Non-pigmented ciliary epithelial cell (primary cell): Measurements from ENCODE around the gene TMEM132C.

Source experiments
- DNase-seq: peaks from one replicate; pipeline ENCODE4 v3.0.0-alpha.2; 2010; ENCODE audit warnings: low read depth

Gene TMEM132C

DNA sequence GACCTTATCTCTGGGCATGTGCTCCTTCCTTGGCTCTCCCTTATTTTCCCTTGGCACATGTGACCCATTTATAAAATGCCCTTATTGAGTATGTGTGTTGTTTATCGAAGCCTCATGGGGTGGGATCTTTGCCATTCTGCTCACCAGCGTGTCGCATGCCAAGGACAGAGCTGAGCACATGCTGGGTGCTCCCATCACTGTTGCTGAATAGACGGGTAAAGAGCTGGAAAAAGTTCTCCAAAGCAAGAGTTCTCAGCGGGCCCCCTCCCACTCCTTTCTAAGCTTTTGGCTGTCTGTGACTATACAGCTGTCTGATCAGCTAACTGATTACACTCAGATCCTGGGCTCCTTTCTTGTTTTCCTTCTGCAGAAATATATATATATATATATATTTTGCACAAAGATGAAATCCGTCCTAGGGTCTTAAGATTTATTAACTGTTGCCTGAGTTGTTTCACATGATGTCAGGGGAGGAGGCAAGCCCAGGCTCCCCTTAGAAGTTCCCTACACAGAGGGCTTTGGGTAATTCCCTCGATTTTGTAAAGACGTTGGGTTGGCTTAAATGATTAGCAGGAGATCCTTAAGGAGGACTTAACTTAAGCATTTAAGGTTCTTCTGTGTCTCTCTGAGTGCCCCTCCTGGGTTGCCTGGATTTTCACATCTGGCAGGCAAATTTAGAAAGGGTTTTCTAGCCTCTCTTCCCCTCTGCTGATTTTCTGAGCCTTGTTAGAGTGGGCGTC is 71.6 kb downstream of the TMEM132C start:
- DNase-seq: no peak

DNA sequence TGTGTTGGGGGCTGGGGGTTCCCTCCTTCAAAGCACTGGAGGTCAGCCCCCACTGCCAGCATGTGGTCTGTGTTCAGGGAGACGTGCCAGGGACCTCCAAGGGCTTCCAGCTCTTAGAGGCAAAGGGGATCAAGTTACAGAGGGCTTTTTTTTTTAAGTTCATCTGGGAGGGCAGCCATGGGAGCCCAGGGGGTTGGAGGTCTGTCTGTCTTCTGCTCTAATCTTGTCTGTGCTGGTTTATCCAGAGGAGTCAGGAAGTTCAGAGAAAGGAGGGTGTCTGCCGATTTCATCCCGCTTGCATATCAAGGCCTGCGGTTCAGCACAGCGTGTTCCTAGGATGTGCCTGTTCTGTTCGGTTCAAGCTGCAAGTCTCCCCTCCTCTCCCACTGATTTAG is 72.2 kb downstream of the TMEM132C start:
- no peak for DNase-seq

DNA sequence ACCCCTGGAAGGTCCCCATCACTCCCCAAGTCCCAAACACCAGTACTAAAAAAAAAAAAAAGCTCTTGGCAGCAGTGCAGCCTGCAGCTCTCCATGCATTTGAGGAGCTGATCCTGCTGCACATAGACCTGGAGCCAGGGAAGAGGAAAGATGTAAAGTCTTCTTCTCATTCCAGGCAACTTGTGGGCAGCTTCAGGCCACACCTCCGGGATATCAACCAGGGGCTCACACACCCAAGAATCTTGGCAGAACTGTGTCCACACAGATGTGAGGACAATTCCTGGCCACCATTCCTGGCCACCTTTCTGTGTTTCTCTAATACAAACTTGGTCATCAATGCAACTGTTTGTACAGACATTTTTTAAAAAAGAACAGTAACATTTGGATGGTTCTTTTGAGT is 72.7 kb downstream of the TMEM132C start:
- DNase-seq: no peak

GRCh38 chr12:128353301-128353700 is 86.3 kb downstream of the TMEM132C start:
- DNase-seq: no peak

DNA sequence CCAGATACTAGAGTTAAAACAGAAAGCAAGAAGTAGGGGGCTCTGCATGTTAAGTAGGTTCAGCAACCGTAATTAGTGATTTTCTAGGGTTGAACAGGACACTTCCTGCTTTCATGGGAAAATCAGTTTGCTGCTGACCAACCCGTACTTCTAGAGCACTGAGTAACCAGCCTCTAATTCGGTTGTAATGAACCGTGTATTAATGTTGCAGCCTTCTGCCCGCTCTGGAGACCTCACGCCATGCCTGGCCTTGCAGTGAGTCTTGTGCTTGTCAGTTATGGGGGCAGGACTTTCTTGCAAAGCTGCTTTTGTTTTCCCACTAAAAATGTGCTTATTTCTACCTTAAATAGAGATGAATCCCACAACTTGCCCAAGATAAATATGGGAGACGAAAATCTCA is 89.6 kb downstream of the TMEM132C start:
- no peak for DNase-seq

DNA sequence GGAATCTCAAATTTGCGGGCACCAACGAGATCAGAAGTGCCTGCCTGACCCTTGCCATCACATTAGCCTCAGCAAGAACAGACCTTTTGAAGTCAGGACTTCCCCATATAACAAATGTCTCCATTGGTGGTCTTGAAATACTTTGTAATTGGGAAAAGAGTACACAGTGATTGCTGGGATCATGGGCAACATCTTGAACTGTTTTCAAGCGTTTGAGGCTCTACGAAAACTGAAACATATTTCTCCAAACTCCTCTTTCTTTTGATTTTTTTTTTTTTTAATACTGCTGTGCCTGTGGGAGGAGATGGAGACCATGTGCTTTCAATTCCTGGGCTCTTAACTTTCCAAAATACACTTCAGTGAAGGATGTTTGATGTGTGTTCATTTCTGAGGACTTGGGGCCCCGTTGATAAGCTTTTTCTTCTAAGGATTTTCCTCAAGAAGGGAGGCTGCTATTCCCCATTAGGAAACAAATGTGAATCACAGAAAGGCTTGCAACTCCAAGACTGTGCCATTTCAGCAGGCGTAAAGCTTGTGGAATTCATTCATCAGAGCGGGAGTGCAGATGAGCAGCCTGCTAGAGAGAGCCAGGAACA is 94.5 kb downstream of the TMEM132C start:
- DNase-seq: no peak

DNA sequence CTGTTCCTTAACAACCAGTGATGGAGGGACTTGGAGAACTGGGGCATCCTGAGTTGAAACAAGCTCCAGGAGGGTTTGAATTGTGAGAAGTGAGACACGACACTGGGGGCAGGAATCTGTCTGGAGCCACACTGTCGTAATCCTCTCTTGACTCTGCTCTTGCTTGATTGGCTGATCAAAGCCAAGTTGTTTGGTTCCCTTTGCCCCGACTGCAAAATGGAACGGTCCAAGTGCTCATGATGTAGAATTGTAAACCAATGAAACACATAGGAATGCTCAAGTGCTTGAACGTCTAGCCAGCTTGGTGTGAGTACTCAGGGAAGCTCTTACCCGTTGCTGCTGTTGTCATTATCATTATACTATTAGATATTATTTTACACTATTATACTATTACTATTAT is 98.1 kb downstream of the TMEM132C start:
- DNase-seq: no peak

GRCh38 chr12:128365651-128366231 is 98.8 kb downstream of the TMEM132C start:
- DNase-seq: no peak

DNA sequence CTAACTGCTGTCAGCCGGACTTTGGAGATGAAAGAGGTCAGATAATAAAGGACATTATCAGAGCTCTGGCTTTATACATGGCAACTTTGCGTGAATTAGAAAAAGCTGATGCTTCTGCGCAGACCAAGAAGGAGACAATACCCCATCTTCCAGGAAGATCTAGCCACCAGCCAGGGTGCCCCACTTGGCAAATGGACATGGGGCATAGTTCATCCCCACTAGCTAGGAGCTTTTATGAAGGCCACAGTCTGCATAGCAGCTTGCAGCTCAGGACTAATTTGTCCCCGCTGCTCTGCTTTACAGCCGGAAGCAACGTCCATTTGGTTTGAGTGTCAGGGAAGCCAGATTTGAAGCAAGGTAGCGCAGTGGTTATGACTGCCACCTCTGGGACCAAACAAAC is 101.0 kb downstream of the TMEM132C start:
- no peak for DNase-seq

GRCh38 chr12:128381541-128381940 is 114.6 kb downstream of the TMEM132C start:
- no peak for DNase-seq

DNA sequence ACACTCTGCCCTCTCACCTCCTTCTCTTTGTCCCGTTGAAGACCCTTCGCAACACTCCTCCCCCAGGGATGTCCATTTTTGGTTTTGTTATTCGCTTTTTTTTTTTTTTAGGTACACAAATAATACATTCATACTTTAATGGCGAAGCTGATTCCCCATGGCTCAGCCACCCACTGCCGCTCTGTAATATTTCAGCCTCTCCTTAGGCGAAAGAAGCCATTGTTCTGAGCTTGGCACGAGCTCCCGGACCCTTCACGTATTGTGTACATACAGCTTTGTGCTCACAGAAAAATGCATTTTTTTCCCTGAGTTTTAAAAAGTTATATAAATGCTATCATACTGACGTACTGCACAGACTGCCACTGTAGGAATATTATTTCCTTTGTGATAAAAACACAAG is 115.0 kb downstream of the TMEM132C start:
- DNase-seq: no peak

DNA sequence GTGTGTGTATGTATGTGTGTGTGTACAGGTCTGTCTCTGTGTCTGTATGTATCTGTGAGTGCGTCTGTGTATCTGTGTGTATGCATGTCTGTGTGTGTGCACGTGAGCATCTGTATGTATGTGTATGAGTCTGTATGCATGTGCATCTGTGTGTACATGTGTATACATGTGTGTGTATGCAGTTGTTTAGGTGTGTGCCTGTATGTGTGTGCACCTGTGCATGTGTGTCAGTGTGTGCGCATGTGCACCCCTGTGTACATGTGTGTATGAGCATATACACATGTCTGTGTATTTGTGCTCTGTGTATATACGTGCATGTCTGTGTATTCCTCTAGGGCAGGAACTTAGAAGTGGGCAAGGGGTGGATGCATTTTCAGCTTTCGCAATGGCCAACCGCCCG is 116.0 kb downstream of the TMEM132C start:
- DNase-seq: no peak

- DNase-seq: no peak
These were observed 116.5 kb downstream of the TMEM132C start for GRCh38 chr12:128383357-128383937.

DNA sequence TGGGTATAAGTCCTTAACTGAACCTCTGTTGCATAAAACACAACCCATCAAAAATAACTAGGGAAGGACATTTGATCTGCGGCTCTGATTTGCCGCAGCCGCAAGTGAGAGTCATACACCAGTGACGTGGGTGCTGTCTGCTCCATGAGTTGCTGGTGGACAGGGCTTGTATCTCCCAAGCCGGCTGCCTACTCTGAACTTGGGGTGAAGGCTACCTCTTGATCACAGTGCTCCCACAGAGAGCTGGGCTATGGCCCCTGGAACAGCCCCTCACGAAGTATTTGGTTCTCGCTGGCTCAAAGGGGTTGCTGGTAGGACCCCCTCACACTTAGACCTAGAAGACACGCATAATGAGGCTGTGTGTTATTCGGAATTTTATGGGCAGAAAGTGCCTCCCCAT is 118.8 kb downstream of the TMEM132C start:
- DNase-seq: no peak

GRCh38 chr12:128387811-128388422 is 120.9 kb downstream of the TMEM132C start:
- no peak for DNase-seq

DNA sequence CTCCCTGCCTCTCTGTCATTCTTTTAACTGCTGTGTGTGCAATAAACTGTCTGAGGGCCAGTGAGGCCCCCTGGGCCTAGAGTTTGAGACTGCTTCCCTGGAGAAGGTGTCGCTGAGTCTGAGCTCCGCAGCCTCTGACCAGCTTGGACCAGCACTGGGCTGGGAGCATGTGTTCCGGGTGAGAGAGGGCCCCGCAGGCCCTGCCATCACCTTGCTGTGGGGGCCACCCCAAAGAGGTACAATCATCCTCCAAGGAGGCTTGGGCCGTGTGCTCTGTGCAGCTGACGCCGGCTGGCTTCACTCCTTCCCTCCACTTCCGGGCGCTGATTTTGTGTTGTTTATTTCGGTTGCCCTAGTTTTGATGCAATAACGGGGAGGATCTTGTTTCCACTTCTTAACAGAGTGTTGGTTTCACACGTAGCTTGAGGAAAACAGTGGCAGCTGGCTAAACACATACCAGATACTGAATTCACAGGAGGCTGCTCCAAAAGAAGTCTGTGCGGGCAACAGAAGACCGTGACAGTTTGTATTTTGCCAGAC is 121.6 kb downstream of the TMEM132C start:
- no peak for DNase-seq

- no peak for DNase-seq
These were observed 126.4 kb downstream of the TMEM132C start for GRCh38 chr12:128393346-128393745.

DNA sequence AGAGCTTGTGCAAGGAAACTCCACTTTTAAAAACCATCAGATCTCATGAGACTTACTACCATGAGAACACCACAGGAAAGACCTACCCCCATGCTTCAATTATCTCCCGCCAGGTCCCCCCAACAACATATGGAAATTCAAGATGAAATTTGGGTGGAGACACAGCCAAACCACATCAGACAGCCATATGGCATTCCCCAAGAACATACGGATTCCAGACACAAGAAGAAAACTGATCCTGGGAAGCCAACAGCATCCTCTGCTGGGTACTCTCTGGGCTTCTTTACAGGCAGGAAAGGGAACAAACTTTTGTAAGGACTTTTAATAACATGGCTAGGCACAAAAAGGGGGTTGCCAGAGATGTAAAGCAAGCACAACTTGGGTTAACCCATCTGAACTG is 127.2 kb downstream of the TMEM132C start:
- no peak for DNase-seq

GRCh38 chr12:128399253-128399652 is 132.3 kb downstream of the TMEM132C start:
- no peak for DNase-seq

DNA sequence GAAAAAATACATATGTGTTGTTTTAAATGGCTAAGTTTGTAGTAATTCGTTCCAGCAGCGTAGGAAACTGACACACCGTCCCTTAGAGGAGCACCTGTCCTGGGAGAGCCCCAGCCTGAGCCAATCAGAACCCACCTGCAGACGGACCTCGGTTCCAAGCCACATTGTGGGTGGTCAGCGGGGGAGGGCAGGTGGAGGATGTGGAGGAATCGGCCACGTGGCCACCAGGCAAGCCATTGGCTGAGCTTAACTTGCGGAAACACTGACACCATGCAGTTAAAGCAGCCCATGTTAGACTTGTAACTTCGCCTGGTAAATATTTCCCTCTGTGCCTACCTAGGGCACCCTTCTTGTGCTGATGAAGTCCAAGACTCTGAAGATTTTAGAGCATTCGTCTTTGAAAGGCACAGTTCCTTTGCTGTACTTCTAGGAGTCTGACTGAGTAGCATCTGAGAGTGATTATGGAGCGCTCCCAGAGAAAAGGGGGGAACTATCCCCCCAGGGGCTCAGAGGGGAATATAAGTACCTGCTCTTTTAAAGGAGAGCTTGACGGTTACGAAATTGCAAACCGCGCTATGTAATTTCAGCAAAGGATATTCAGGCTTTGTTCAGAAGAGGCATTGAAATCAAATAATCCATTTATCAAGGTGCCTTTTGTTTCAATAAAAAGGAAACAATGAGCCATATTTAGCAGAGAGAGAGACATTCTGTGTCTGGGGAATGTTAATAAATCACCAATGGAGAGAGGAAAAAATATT is 135.7 kb downstream of the TMEM132C start:
- no peak for DNase-seq

GRCh38 chr12:128408669-128409068 is 141.7 kb downstream of the TMEM132C start:
- DNase-seq: no peak

DNA sequence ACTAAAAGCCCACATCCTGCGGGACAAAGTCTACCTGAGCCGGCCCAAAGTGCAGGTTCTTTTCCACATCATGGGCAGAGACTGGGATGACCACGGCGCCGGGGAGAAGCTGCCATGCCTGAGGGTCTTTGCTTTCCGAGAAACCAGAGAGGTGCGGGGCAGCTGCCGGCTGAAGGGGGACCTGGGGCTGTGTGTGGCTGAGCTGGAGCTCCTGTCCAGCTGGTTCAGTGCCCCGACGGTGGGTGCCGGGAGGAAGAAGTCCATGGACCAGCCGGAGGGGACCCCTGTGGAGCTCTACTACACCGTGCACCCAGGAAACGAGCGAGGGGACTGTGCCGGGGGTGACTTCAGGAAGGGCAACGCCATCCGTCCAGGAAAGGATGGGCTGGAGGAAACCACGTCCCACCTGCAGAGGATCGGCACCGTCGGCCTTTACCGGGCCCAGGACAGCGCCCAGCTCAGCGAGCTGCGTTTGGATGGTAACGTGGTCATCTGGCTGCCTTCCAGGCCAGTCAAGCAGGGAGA is 148.1 kb downstream of the TMEM132C start:
- no peak for DNase-seq
